ENCODE data around the gene ZFP36L1. TPM values are rescaled to one million over a fixed set of nuclear protein-coding genes. Genes with fewer than 3 reads are reported as not detected.
A peak's percentile ranks its signal among the peaks of the same experiment; 100 is the strongest.

Gene ZFP36L1
- total and polyA plus RNA-seq, 2 of the 13 experiments (the other 11 are each of a cell fraction or from before 2014, with no cell fraction given): 7.4 to 10.2 TPM

- TF ChIP-seq ARID5B (CRISPR knock-in tag; IDR thresholded peaks at IDR 0.05) (peak; percentile 31; the same call in 1 of the 2 replicates), POLR2AphosphoS2 (IDR thresholded peaks at IDR 0.05; ENCODE audit: low read depth, low read length) (no peak), HES4 (CRISPR knock-in tag; IDR thresholded peaks at IDR 0.05; ENCODE audit: borderline replicate concordance) (no peak), MBD4 (IDR thresholded peaks at IDR 0.05; ENCODE audit: borderline replicate concordance, low read length) (no peak; the same call in 1 of the 2 replicates), KDM3A (CRISPR knock-in tag; IDR thresholded peaks at IDR 0.05; ENCODE audit: low read depth) (peak; percentile 59; the same call in 1 of the 2 replicates), RBM22 (optimal IDR thresholded peaks at IDR 0.05; ENCODE audit: low read length) (peak; percentile 86), SMAD3 (CRISPR knock-in tag; IDR thresholded peaks at IDR 0.05) (0 out of 2 replicates have a peak, but pooled peaks have one; percentile 45), ZNF331 (CRISPR knock-in tag; IDR thresholded peaks at IDR 0.05) (0 out of 2 replicates have a peak, but pooled peaks have one; percentile 46), FOXO1 (CRISPR knock-in tag; IDR thresholded peaks at IDR 0.05) (peak; percentile 59), ZNF281 (CRISPR knock-in tag; IDR thresholded peaks at IDR 0.05; ENCODE audit: borderline replicate concordance) (peak; percentile 25; the same call in 1 of the 2 replicates), AHDC1 (CRISPR knock-in tag; IDR thresholded peaks at IDR 0.05; ENCODE audit: borderline replicate concordance) (no peak), ZBTB7B (CRISPR knock-in tag; IDR thresholded peaks at IDR 0.05) (0 out of 2 replicates have a peak, but pooled peaks have one; percentile 32), SMC3 (IDR thresholded peaks at IDR 0.05; ENCODE audit: low read length) (peak; percentile 87)
- TF ChIP-seq, protein P1, sequence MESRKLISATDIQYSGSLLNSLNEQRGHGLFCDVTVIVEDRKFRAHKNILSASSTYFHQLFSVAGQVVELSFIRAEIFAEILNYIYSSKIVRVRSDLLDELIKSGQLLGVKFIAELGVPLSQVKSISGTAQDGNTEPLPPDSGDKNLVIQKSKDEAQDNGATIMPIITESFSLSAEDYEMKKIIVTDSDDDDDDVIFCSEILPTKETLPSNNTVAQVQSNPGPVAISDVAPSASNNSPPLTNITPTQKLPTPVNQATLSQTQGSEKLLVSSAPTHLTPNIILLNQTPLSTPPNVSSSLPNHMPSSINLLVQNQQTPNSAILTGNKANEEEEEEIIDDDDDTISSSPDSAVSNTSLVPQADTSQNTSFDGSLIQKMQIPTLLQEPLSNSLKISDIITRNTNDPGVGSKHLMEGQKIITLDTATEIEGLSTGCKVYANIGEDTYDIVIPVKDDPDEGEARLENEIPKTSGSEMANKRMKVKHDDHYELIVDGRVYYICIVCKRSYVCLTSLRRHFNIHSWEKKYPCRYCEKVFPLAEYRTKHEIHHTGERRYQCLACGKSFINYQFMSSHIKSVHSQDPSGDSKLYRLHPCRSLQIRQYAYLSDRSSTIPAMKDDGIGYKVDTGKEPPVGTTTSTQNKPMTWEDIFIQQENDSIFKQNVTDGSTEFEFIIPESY (CRISPR knock-in tag; IDR thresholded peaks at IDR 0.05): peak; percentile 73
Observed at GRCh38 chr14:68788996-68789820, 3.7 kb downstream of the ZFP36L1 start (continued).

All from HepG2 (cell line).